Measurements from ENCODE around the gene USP19.
A peak's percentile ranks its signal among the peaks of the same experiment; 100 is the strongest.

USP19 gene

DNA sequence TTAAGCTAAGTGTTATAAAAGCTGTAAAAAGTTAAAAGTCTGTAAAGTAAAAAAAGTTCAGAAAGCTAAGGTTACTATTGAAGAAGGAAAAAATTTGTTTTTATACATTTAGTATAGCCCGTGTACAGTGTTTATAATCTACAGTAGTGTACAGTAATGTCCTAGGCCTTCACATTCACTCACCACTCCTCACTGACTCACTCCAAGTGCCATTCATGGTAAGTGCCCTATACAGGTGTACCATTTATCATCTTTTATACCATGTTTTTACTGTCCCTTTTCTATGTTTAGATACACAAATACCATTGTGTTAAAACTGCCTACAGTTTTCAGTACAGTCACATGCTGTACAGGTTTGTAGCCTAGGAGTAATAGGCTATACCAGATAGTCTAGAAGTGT, 36.7 kb upstream of the USP19 start:
- no peaks in the 10 kb centered on the region for H3K4me1 Mint-ChIP-seq
- H3K9me3 Mint-ChIP-seq, result no peaks in the 10 kb centered on the region
- no peak for DNase-seq (ENCODE audit: low spot score in 2 of 2)
- H3K27me3 Mint-ChIP-seq, result no peaks in the 10 kb centered on the region
- H3K36me3 Mint-ChIP-seq (ENCODE audit: insufficient read depth), result peaks cover 1% of the 10 kb centered on the region
- no peak for ATAC-seq (replicated peaks; ENCODE audit: extremely low read depth, poor library complexity, severe bottlenecking)
- H3K27ac Mint-ChIP-seq (ENCODE audit: low read depth), result no peak overlapping the region
- H3K4me3 Mint-ChIP-seq, result no peak overlapping the region

DNA sequence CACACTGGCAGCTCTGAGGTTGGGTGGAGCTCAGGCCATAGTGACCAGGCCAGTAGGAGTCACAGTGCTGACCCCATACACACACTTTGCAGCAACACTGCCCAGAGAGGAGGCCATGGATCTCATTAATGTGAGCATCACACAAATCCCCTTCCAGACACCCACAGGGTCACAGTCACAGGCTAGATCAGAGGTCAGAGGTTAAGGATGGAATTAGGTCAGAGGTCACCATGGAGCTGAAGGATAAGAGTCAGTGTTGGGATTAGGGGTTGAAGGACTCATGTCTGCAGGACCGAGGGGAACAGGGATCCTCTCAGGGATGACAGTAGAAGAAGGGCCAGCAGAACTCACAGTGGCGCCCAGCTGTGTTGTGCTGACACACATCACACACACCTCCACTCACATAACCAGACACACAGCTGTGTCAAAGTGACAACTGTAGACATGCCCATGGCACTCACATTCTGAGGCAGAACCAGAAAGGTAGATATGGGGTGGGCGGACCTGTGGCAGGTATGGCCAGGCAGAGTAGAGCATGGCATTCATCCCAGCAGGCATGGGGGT, 32.8 kb upstream of the USP19 start:
- Mint-ChIP-seq H3K27me3 (no peaks in the 10 kb centered on the region), H3K4me3 (no peak overlapping the region), H3K4me1 (no peaks in the 10 kb centered on the region), H3K9me3 (no peaks in the 10 kb centered on the region), H3K27ac (ENCODE audit: low read depth) (no peak overlapping the region), H3K36me3 (ENCODE audit: insufficient read depth) (no peaks in the 10 kb centered on the region)
- ATAC-seq (replicated peaks; ENCODE audit: extremely low read depth, poor library complexity, severe bottlenecking) (no peak), DNase-seq (ENCODE audit: low spot score in 2 of 2) (no peak)

DNA sequence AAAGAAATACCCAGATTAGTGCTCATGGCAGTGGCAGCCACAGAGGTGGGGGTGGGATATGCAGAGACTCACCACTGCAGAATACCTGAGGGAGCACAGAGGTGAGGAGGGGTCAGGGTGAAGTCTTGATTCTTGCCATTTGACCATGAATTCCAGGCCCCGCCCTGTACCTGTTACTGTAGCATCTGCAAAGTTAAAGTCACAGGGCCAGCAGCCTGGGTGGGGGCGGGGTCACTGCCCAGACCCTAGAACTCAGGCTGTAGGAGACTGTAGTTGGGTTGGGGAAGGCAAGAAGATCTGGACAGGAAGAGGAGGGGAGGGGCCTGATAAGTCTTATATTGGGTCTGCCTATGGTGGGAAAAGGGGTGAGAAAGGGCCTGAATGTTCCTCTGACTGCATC, 31.0 kb upstream of the USP19 start:
- peak overlapping the region; percentile 49 for H3K27ac Mint-ChIP-seq (ENCODE audit: low read depth)
- peaks cover 1% of the 10 kb centered on the region for H3K36me3 Mint-ChIP-seq (ENCODE audit: insufficient read depth)
- H3K9me3 Mint-ChIP-seq, result no peaks in the 10 kb centered on the region
- ATAC-seq (replicated peaks; ENCODE audit: extremely low read depth, poor library complexity, severe bottlenecking) (no peak), DNase-seq (ENCODE audit: low spot score in 2 of 2) (no peak)
- H3K27me3 Mint-ChIP-seq, result no peaks in the 10 kb centered on the region
- H3K4me1 Mint-ChIP-seq, result no peaks in the 10 kb centered on the region
- H3K4me3 Mint-ChIP-seq, result no peak overlapping the region

DNA sequence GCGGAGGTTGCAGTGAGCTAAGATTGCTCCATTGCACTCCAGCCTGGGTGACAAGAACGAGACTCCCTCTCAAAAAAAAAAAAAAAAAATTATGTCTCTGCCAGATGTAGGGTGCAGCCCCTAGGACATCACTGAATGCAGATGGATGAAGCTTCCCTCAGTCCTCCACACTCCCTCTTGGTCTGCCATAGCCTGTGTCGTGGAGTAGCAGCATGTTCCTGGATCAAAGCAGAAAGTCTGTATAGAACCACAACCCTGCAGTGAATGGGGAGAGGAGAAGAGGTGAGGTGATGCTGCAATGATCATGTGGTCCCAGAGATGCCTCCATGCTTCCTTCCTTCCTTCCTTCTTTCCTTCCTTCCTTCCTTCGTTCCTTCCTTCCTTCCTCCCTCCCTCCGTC, 27.5 kb upstream of the USP19 start:
- Mint-ChIP-seq H3K27ac (ENCODE audit: low read depth) (no peak overlapping the region), H3K27me3 (no peaks in the 10 kb centered on the region)

DNA sequence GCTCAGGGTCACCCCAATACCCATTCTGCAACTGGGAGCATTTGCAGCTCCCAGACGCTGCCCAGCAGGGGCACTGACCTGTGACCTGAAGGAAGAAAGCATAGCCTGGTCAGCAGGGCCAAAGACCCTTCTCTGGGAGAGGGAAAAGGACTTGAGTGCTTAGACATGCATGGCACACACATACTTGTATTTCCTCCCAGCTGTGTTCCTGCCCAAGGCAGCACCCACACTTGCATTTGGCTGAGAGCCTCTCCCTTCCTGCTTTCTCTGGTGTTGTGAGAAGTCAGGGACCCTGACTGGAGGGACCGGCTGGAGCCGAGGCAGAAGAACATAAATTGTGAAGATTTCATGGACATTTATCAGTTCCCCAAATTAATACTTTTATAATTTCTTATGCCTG, 19.5 kb upstream of the USP19 start:
- DNase-seq (ENCODE audit: low spot score in 2 of 2) (no peak), ATAC-seq (replicated peaks; ENCODE audit: extremely low read depth, poor library complexity, severe bottlenecking) (no peak)
- no peak overlapping the region for H3K4me3 Mint-ChIP-seq
- peaks cover 34% of the 10 kb centered on the region for H3K27me3 Mint-ChIP-seq
- H3K4me1 Mint-ChIP-seq, result no peaks in the 10 kb centered on the region
- H3K36me3 Mint-ChIP-seq (ENCODE audit: insufficient read depth), result no peaks in the 10 kb centered on the region
- H3K27ac Mint-ChIP-seq (ENCODE audit: low read depth), result no peak overlapping the region
- peaks cover 6% of the 10 kb centered on the region for H3K9me3 Mint-ChIP-seq

More for the DNA sequence above, 27.5 kb upstream of the USP19 start:
- Mint-ChIP-seq H3K9me3 (no peaks in the 10 kb centered on the region), H3K4me1 (no peaks in the 10 kb centered on the region), H3K4me3 (no peak overlapping the region), H3K36me3 (ENCODE audit: insufficient read depth) (peaks cover 2% of the 10 kb centered on the region)
- ATAC-seq (replicated peaks; ENCODE audit: extremely low read depth, poor library complexity, severe bottlenecking) (no peak), DNase-seq (ENCODE audit: low spot score in 2 of 2) (no peak)

DNA sequence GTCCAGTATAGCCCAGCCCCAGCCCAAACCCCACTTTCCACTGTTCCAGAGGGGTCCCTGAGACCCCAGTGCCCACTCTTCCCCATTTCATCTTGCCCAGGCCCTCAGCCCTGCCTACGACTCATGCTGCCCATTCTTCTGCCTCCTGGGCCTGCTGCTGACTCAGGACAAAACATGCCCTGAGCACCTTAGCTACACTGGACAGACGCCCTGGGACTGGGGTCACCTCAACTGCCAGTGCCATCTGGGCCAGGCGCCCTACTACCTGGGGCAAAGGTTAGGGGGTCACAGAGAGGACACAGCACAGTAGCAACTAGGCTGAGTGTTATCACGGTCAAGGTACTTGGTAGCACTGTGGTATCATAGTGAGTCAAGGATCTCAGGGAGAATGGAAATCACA, 14.9 kb upstream of the USP19 start:
- H3K9me3 Mint-ChIP-seq, result no peaks in the 10 kb centered on the region
- no peak overlapping the region for H3K4me3 Mint-ChIP-seq
- no peaks in the 10 kb centered on the region for H3K36me3 Mint-ChIP-seq (ENCODE audit: insufficient read depth)
- peaks cover 23% of the 10 kb centered on the region for H3K27me3 Mint-ChIP-seq
- ATAC-seq (replicated peaks; ENCODE audit: extremely low read depth, poor library complexity, severe bottlenecking) (no peak), DNase-seq (ENCODE audit: low spot score in 2 of 2) (no peak)
- no peaks in the 10 kb centered on the region for H3K4me1 Mint-ChIP-seq
- no peak overlapping the region for H3K27ac Mint-ChIP-seq (ENCODE audit: low read depth)

DNA sequence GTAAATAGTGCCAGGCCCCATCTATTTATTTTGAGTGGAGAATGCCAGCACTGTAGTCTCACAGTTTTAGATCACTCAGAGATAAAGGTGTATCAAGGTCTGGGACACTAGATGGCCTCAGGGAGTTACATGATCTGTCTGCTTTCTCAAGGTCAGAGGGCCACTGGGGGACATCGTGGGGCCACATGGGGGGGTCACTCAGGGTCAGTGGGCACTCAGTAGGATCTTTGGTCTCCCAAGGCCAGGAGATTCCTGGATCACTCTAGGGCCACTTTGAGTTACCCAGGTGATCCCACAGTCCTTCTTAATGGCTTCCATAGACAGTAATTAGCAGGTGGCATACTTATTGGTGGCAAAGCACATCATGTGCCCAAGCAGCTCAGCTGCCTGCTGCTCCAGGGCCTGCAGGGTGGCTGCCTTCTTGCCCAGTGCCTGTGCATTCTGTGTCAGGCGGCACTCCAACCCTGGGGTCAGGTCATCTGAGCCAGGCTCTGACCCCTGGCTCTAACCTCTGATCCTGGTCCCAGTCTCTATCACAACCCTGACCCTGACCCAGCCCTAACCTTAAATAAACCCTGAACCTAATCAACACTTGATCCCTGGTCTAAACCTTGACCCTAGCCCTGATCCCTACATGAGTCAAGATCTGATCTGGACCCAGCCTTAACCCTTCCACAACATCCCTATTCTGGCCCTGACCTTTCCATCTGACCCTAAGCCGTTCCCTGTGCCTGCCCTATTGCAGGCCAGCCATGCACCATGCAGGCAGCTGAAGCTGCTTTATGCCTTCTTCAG, 14.0 kb upstream of the USP19 start:
- no peaks in the 10 kb centered on the region for H3K36me3 Mint-ChIP-seq (ENCODE audit: insufficient read depth)
- ATAC-seq (replicated peaks; ENCODE audit: extremely low read depth, poor library complexity, severe bottlenecking) (no peak), DNase-seq (ENCODE audit: low spot score in 2 of 2) (no peak)
- no peaks in the 10 kb centered on the region for H3K9me3 Mint-ChIP-seq
- peaks cover 17% of the 10 kb centered on the region for H3K27me3 Mint-ChIP-seq
- no peaks in the 10 kb centered on the region for H3K4me1 Mint-ChIP-seq
- no peak overlapping the region for H3K27ac Mint-ChIP-seq (ENCODE audit: low read depth)
- no peak overlapping the region for H3K4me3 Mint-ChIP-seq

DNA sequence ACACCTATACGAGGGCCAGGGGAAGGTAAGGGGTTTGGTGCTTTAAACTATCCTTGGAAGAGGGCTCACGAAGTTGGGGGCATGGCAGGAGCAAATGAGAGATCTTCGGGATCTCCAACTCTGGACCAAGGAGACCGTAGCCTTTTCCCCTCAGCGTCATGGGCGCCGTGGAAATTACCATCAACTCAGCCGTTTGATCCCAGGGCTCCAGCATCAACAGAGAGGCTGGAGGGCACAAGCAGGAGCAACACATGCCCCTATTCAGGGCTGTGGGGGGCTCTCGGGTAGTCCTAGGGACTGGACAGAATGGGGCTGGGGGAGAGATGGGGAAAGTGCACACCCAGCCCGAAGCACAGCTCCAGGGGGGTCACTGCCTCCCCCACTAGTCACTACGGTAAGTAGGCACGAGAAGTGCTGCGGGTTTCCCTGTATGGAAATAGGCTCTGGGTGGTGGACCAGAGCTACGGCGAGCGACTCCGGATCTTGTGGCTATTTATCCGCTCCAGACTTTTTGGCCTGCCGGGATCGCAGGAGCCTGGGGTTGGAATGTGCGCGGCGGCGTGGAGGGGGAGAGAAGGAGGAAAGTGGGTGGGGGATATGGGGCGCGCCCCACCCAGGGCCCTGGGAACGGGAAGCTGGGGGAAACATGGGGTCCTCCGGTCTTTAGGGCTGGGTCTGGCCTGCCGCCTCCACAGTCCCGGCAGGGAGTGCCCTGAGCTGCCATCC, 12.8 kb upstream of the USP19 start:
- DNase-seq (ENCODE audit: low spot score in 2 of 2) (no peak), ATAC-seq (replicated peaks; ENCODE audit: extremely low read depth, poor library complexity, severe bottlenecking) (no peak)
- no peak overlapping the region for H3K4me3 Mint-ChIP-seq
- H3K36me3 Mint-ChIP-seq (ENCODE audit: insufficient read depth), result no peaks in the 10 kb centered on the region
- H3K27me3 Mint-ChIP-seq, result peaks cover 17% of the 10 kb centered on the region
- no peaks in the 10 kb centered on the region for H3K4me1 Mint-ChIP-seq
- no peak overlapping the region for H3K27ac Mint-ChIP-seq (ENCODE audit: low read depth)
- no peaks in the 10 kb centered on the region for H3K9me3 Mint-ChIP-seq

DNA sequence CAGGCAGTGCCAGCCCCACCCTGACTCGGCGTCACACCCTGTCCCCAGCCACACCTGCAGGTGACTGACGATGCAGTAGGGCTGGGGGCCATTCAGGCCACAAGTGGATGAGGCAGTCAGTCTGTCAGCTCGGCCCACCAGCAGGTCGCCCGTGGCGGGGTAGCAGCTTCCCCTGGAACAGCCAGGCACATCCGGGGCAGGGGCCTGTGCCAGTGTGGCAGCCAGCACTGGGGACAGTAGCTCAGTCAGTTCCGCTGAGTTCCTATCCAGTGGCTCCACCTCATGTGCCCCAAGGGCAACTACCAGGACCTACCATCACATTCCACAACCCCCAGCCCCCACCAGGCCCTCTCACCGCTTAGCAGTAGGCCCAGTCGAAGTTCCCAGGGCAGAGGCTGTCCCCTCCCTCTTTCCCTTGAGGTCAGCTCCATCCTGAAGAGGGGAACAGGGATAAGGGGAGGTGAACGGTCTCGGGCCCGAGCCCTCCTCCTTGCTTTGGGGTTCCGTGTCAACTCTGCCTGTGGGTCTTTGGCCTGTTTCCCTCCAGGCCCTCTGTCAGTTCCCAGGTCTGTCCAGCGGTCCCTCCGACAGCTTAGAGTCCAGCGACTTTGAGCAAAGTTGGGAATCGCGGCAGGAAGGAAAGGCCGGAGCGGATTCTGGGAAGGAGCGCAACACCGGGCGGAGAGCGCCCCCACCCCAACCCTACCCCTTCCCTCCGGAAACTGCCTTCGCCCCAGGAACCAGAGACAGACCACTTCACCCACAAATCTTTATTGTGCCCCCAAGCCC, 12.0 kb upstream of the USP19 start, which contains the start of gene LAMB2:
Gene LAMB2, minus strand, starts transcription at position 614 of the 789 bp plus-strand sequence. Its CDS starts 183 bp downstream, at position 431.
- ATAC-seq (replicated peaks; ENCODE audit: extremely low read depth, poor library complexity, severe bottlenecking) (no peak), DNase-seq (ENCODE audit: low spot score in 2 of 2) (no peak)
- Mint-ChIP-seq H3K4me1 (no peaks in the 10 kb centered on the region), H3K27ac (ENCODE audit: low read depth) (no peak within 1 kb of the TSS), H3K36me3 (ENCODE audit: insufficient read depth) (no peaks in the 10 kb centered on the region), H3K27me3 (peaks cover 14% of the 10 kb centered on the region), H3K4me3 (no peak within 1 kb of the TSS), H3K9me3 (no peaks in the 10 kb centered on the region)

DNA sequence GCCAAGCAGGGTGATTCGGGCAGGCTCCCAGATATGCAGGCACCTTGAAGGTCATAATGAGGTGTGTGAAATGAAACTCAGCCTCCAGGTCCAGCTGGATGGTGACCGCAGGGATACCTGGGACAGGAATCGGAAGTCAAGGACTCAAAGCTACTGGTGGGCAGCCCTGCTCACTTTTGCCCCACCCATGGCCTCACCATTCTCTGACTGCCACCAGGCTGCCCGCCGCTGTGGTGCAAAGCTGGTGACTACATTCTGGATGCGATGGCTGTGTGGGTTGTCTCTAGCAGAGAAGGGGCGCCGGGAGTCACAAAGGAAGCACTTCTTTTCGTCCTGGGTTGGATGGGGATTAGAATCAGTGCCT, 11.4 kb upstream of the USP19 start:
- ATAC-seq (replicated peaks; ENCODE audit: extremely low read depth, poor library complexity, severe bottlenecking) (no peak), DNase-seq (ENCODE audit: low spot score in 2 of 2) (no peak)
- Mint-ChIP-seq H3K27me3 (peaks cover 9% of the 10 kb centered on the region), H3K27ac (ENCODE audit: low read depth) (no peak overlapping the region), H3K4me3 (no peak overlapping the region), H3K36me3 (ENCODE audit: insufficient read depth) (no peaks in the 10 kb centered on the region), H3K4me1 (no peaks in the 10 kb centered on the region), H3K9me3 (no peaks in the 10 kb centered on the region)

DNA sequence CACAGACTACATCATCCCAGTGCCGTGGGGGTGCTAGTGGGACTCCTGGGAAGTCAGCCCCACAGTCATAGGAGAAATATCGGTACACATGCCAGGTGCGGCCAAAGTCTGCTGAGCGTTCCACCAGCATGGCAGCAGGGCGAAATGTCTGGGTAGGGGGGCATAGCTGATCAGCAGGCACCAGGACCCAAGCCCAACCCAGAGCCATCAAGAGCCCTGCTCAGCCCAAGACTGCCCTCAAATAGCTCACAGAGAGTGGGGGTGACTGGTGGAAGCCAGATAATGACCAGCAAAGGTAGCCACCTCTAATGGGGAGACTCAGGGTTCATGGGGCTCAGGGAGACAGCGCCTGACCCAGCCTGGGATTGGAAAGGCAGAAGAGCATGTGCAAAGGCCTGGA, 11.0 kb upstream of the USP19 start:
- no peak overlapping the region for H3K27ac Mint-ChIP-seq (ENCODE audit: low read depth)

DNA sequence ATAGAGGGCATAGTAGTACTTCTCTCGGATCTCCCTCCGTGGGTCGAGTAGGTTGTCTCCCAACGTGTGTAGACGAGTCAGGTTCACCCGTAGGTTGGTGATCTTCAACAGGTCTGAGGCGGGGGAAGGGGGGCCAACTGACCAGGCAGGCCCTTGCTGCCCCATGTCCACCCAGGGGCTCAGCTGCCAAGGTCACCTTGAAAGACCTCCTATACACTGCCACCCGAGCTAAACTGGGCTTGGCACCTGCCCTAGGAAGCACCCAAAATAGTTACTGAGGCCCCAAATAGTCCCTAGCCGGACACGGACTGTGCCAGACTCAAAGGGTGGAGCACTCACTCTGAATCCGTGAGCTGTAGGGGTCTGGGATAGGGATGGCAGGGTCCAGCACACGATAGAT, 10.4 kb upstream of the USP19 start:
- Mint-ChIP-seq H3K4me3 (no peak overlapping the region), H3K27ac (ENCODE audit: low read depth) (no peak overlapping the region), H3K36me3 (ENCODE audit: insufficient read depth) (no peaks in the 10 kb centered on the region), H3K27me3 (peaks cover 9% of the 10 kb centered on the region), H3K9me3 (no peaks in the 10 kb centered on the region), H3K4me1 (no peaks in the 10 kb centered on the region)
- ATAC-seq (replicated peaks; ENCODE audit: extremely low read depth, poor library complexity, severe bottlenecking), result no peak
- DNase-seq (ENCODE audit: low spot score in 2 of 2), result no peak

More for the DNA sequence above, 11.0 kb upstream of the USP19 start:
- DNase-seq (ENCODE audit: low spot score in 2 of 2) (no peak), ATAC-seq (replicated peaks; ENCODE audit: extremely low read depth, poor library complexity, severe bottlenecking) (no peak)
- no peaks in the 10 kb centered on the region for H3K9me3 Mint-ChIP-seq
- no peak overlapping the region for H3K4me3 Mint-ChIP-seq
- H3K4me1 Mint-ChIP-seq, result no peaks in the 10 kb centered on the region
- H3K36me3 Mint-ChIP-seq (ENCODE audit: insufficient read depth), result no peaks in the 10 kb centered on the region
- peaks cover 9% of the 10 kb centered on the region for H3K27me3 Mint-ChIP-seq
